ENCODE results near the gene SLC26A9.

Gene SLC26A9

GRCh38 chr1:205945069-205945468, 1.8 kb upstream of the SLC26A9 start:
- H4K20me1 ChIP-seq (ENCODE audit: control insufficient read depth, insufficient read depth, low read depth, low read length) = no peaks in the 10 kb centered on the region
- no peak overlapping the region for H3K4me2 ChIP-seq (ENCODE audit: low read length)
- H3K4me1 ChIP-seq (ENCODE audit: control insufficient read depth, low read length) = no peaks in the 10 kb centered on the region
- no peak overlapping the region for H3K4me3 ChIP-seq (ENCODE audit: low read length)
- H3F3A ChIP-seq (ENCODE audit: control insufficient read depth, insufficient read depth) = no peaks in the 10 kb centered on the region
- H3K9me2 ChIP-seq (replicated peaks; ENCODE audit: control insufficient read depth, low read length) = no peaks in the 10 kb centered on the region
- no peaks in the 10 kb centered on the region for H3K79me2 ChIP-seq (ENCODE audit: control insufficient read depth, low read length)
- H3K36me3 ChIP-seq (ENCODE audit: control insufficient read depth, low read length) = no peaks in the 10 kb centered on the region
- peaks cover 44% of the 10 kb centered on the region for H3K27me3 ChIP-seq (ENCODE audit: control insufficient read depth, low read length)
- no peak overlapping the region for H3K27ac ChIP-seq (ENCODE audit: low read depth, low read length)
- TF ChIP-seq, protein P1, sequence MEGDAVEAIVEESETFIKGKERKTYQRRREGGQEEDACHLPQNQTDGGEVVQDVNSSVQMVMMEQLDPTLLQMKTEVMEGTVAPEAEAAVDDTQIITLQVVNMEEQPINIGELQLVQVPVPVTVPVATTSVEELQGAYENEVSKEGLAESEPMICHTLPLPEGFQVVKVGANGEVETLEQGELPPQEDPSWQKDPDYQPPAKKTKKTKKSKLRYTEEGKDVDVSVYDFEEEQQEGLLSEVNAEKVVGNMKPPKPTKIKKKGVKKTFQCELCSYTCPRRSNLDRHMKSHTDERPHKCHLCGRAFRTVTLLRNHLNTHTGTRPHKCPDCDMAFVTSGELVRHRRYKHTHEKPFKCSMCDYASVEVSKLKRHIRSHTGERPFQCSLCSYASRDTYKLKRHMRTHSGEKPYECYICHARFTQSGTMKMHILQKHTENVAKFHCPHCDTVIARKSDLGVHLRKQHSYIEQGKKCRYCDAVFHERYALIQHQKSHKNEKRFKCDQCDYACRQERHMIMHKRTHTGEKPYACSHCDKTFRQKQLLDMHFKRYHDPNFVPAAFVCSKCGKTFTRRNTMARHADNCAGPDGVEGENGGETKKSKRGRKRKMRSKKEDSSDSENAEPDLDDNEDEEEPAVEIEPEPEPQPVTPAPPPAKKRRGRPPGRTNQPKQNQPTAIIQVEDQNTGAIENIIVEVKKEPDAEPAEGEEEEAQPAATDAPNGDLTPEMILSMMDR (IDR thresholded peaks at IDR 0.05; ENCODE audit: low read depth, low read length, poor library complexity, severe bottlenecking) = no peak
- TF ChIP-seq EZH2phosphoT487 (IDR thresholded peaks at IDR 0.05; ENCODE audit: borderline replicate concordance, low read length) = no peak
- no peaks in the 10 kb centered on the region for H3K9me3 ChIP-seq (ENCODE audit: control insufficient read depth, insufficient read depth, low read length)

DNA sequence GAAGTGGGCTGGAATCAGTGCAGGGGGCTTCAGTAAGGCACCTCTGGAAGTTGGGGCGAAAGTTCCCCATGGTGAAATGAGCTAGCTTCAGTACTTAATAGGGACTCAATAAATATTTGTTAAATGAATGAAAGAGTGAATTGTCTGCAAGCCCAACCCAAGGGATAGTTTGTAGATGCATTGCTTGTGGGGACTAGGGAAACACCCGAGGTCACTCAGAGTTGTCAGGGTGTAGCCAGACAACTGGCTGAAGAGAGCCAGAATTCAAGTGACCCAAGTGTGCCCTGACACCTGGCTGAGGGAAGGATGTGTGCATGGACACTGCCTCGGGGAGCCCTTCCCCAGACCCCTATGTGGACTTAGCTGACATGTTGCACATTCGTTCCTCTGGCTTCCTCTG, 1.3 kb upstream of the SLC26A9 start:
- no peaks in the 10 kb centered on the region for H3K9me3 ChIP-seq (ENCODE audit: control insufficient read depth, insufficient read depth, low read length)
- no peaks in the 10 kb centered on the region for H3K36me3 ChIP-seq (ENCODE audit: control insufficient read depth, low read length)
- no peaks in the 10 kb centered on the region for H3K9me2 ChIP-seq (replicated peaks; ENCODE audit: control insufficient read depth, low read length)
- H3K27ac ChIP-seq (ENCODE audit: low read depth, low read length) = no peak overlapping the region
- H3K79me2 ChIP-seq (ENCODE audit: control insufficient read depth, low read length) = no peaks in the 10 kb centered on the region
- TF ChIP-seq, protein P1 (IDR thresholded peaks at IDR 0.05; ENCODE audit: low read depth, low read length, poor library complexity, severe bottlenecking) = no peak
- TF ChIP-seq EZH2phosphoT487 (IDR thresholded peaks at IDR 0.05; ENCODE audit: borderline replicate concordance, low read length) = no peak
- no peaks in the 10 kb centered on the region; the same call in 1 of the 2 replicates for H4K20me1 ChIP-seq (ENCODE audit: control insufficient read depth, insufficient read depth, low read depth, low read length)
- peaks cover 45% of the 10 kb centered on the region for H3K27me3 ChIP-seq (ENCODE audit: control insufficient read depth, low read length)
- no peak overlapping the region for H3K4me3 ChIP-seq (ENCODE audit: low read length)
- H3K4me1 ChIP-seq (ENCODE audit: control insufficient read depth, low read length) = no peaks in the 10 kb centered on the region
- no peak overlapping the region for H3K4me2 ChIP-seq (ENCODE audit: low read length)
- no peaks in the 10 kb centered on the region for H3F3A ChIP-seq (ENCODE audit: control insufficient read depth, insufficient read depth)

DNA sequence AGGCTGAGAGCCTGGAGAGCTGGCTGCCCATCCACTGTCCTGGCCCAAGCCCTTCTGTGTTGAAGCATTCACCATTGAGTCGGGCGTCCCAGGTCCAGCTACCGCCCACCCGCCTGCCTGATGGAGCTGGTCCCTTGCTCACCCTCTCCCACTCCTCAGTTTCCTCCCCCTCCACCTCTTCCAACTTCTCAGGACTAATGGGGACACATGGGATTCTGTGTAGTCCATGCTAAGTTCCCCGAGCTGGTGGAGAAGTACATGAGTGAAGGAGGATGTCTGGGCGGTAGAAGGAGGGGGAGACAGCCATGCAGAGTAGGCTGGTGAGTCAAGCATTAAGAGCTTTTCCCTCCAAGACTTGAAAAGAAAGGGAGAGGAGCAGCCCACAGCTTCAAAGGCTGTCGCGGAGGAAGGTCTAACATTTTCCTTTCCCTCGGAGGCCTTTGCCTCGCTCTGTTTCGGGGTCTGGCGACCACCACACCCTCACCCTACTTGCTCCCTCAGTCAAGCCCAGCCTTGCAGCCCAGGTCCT, 561 bp downstream of the SLC26A9 start:
- no peaks in the 10 kb centered on the region for H3K36me3 ChIP-seq (ENCODE audit: control insufficient read depth, low read length)
- no peak overlapping the region for H3K4me3 ChIP-seq (ENCODE audit: low read length)
- peaks cover 62% of the 10 kb centered on the region for H3K27me3 ChIP-seq (ENCODE audit: control insufficient read depth, low read length)
- no peaks in the 10 kb centered on the region for H3K79me2 ChIP-seq (ENCODE audit: control insufficient read depth, low read length)
- H3K9me3 ChIP-seq (ENCODE audit: control insufficient read depth, insufficient read depth, low read length) = no peaks in the 10 kb centered on the region
- H3K27ac ChIP-seq (ENCODE audit: low read depth, low read length) = no peak overlapping the region
- H3F3A ChIP-seq (ENCODE audit: control insufficient read depth, insufficient read depth) = no peaks in the 10 kb centered on the region
- no peaks in the 10 kb centered on the region for H3K9me2 ChIP-seq (replicated peaks; ENCODE audit: control insufficient read depth, low read length)
- no peaks in the 10 kb centered on the region for H3K4me1 ChIP-seq (ENCODE audit: control insufficient read depth, low read length)
- no peak for TF ChIP-seq EZH2phosphoT487 (IDR thresholded peaks at IDR 0.05; ENCODE audit: borderline replicate concordance, low read length)
- TF ChIP-seq, protein P1 (IDR thresholded peaks at IDR 0.05; ENCODE audit: low read depth, low read length, poor library complexity, severe bottlenecking) = no peak
- H4K20me1 ChIP-seq (ENCODE audit: control insufficient read depth, insufficient read depth, low read depth, low read length) = no peaks in the 10 kb centered on the region; the same call in 1 of the 2 replicates
- no peak overlapping the region for H3K4me2 ChIP-seq (ENCODE audit: low read length)
